HepG2 (cell line): ENCODE data around the gene SUPT4H1. TPM values are rescaled to one million over a fixed set of nuclear protein-coding genes. Genes with fewer than 3 reads are reported as not detected.

Source experiments
- ARID4A ChIP-seq: sonication (generic); formaldehyde crosslinking; IDR thresholded peaks from 2 replicates; pipeline ENCODE4 v1.5.0; 2020; ENCODE audit warnings: mild to moderate bottlenecking, missing genetic modification reagents, borderline replicate concordance
- ATM ChIP-seq: fragments of 450-650 bp; IDR thresholded peaks from 2 replicates; pipeline ENCODE4 v1.7.1; 2017; ENCODE audit warnings: mild to moderate bottlenecking, borderline replicate concordance
- ESRRA ChIP-seq: sonication (generic); formaldehyde crosslinking; IDR thresholded peaks from 2 replicates; pipeline ENCODE4 v1.5.1; 2020; ENCODE audit warnings: mild to moderate bottlenecking, low read depth, missing genetic modification reagents
- GTF2F1 ChIP-seq: fragments of 150-350 bp; IDR thresholded peaks from 2 replicates; pipeline ENCODE4 v1.6.1; 2014; ENCODE audit warnings: low read length
- HOXD1 ChIP-seq: sonication (generic); formaldehyde crosslinking; IDR thresholded peaks from 2 replicates; pipeline ENCODE4 v1.5.0; 2020; ENCODE audit warnings: missing genetic modification reagents
- KDM3A ChIP-seq: IDR thresholded peaks from 2 replicates; pipeline ENCODE4 v1.6.1; 2018; ENCODE audit warnings: low read depth, missing compliant biosample characterization
- KIAA2018 ChIP-seq: sonication (generic); formaldehyde crosslinking; IDR thresholded peaks from 2 replicates; pipeline ENCODE4 v1.5.0; 2020; ENCODE audit warnings: mild to moderate bottlenecking, missing genetic modification reagents, borderline replicate concordance
- KLF15 ChIP-seq: sonication (generic); formaldehyde crosslinking; IDR thresholded peaks from 2 replicates; pipeline ENCODE4 v1.8.1; 2023; ENCODE audit warnings: borderline replicate concordance, mild to moderate bottlenecking, inconsistent platforms, missing genetic modification reagents, mixed read lengths
- MLX ChIP-seq: IDR thresholded peaks from 2 replicates; pipeline ENCODE4 v1.6.1; 2016
- NFRKB ChIP-seq: fragments of 450-650 bp; IDR thresholded peaks from 2 replicates; pipeline ENCODE4 v1.6.1; 2017
- PHF8 ChIP-seq: sonication (generic); formaldehyde crosslinking; IDR thresholded peaks from 2 replicates; pipeline ENCODE4 v1.5.0; 2020; ENCODE audit warnings: missing genetic modification reagents
- SALL1 ChIP-seq: sonication (generic); formaldehyde crosslinking; IDR thresholded peaks from 2 replicates; pipeline ENCODE4 v1.8.0; 2022; ENCODE audit warnings: mild to moderate bottlenecking, missing genetic modification reagents
- XRCC5 ChIP-seq: fragments of 200-400 bp; formaldehyde crosslinking; optimal IDR thresholded peaks from 2 replicates; pipeline ENCODE3; 2017; ENCODE audit warnings: mild to moderate bottlenecking, low read length
- YY1 ChIP-seq: IDR thresholded peaks from 2 replicates; pipeline ENCODE4 v1.6.1; 2011; ENCODE audit warnings: low read length, low read depth, moderate library complexity, mild to moderate bottlenecking; ENCODE audit not compliant: insufficient read depth, insufficient replicate concordance
- ZMYM3 ChIP-seq: sonication (generic); formaldehyde crosslinking; IDR thresholded peaks from 2 replicates; pipeline ENCODE4 v1.5.1; 2020; ENCODE audit warnings: mild to moderate bottlenecking, missing genetic modification reagents
- ZNF263 ChIP-seq: sonication (generic); formaldehyde crosslinking; IDR thresholded peaks from 2 replicates; pipeline ENCODE4 v1.4.0; 2020; ENCODE audit warnings: missing genetic modification reagents
- ZNF775 ChIP-seq: sonication (generic); formaldehyde crosslinking; IDR thresholded peaks from 2 replicates; pipeline ENCODE4 v1.4.0; 2020; ENCODE audit warnings: missing genetic modification reagents, mild to moderate bottlenecking, moderate library complexity, borderline replicate concordance
- polyA plus RNA-seq, 8 experiments: library from polyadenylated mRNA; depleted of rRNA in 3 of 8; stranded (reverse) in 7 of 8; unstranded in 1 of 8; fragments of >200 nt; fragmentation: Illumina TruSeq in 4 of 8; extraction: Trizol in 4 of 8; gene quantifications; 2 replicates each; pipeline versions ENCODE4 v1.2.1 to v1.2.3, GENCODE V29; 2011 to 2016; ENCODE audit warnings: low read depth in 4 of 8, missing spikeins in 1 of 8, mixed read lengths in 1 of 8; ENCODE audit not compliant: insufficient read depth in 1 of 8
- total RNA-seq, 5 experiments: library from RNA; depleted of rRNA; stranded (reverse); fragments of >200 nt; fragmentation: Illumina TruSeq; extraction: Trizol; gene quantifications; 2 replicates each; pipeline ENCODE4 v1.2.3, GENCODE V29; 2016; ENCODE audit warnings: low read depth in 1 of 5

SUPT4H1 gene
- total and polyA plus RNA-seq, 2 of the 13 experiments (the other 11 are each of a cell fraction or from before 2014, with no cell fraction given), result 155 to 244 TPM

- peak; percentile 57; the same call in 1 of the 2 replicates for TF ChIP-seq ARID4A (CRISPR knock-in tag)
- no peak for TF ChIP-seq ZNF775
- no peak for TF ChIP-seq NFRKB
- TF ChIP-seq YY1, result no peak
- no peak for TF ChIP-seq KDM3A (CRISPR knock-in tag)
- TF ChIP-seq XRCC5, result peak; percentile 13
- TF ChIP-seq PHF8 (CRISPR knock-in tag), result peak; percentile 53
- no peak for TF ChIP-seq GTF2F1
- TF ChIP-seq ATM, result no peak
- no peak for TF ChIP-seq ESRRA (CRISPR knock-in tag)
- TF ChIP-seq SALL1 (CRISPR knock-in tag), result peak; percentile 61
- TF ChIP-seq KLF15, result no peak
- TF ChIP-seq ZNF263 (CRISPR knock-in tag), result peak; percentile 83
- TF ChIP-seq KIAA2018 (CRISPR knock-in tag), result no peak
- no peak for TF ChIP-seq MLX
- no peak for TF ChIP-seq HOXD1 (CRISPR knock-in tag)
- TF ChIP-seq ZMYM3 (CRISPR knock-in tag), result no peak
Observed at GRCh38 chr17:58364270-58364942, 12.4 kb upstream of the SUPT4H1 start (continued).
